HG03066 (cell line): Measurements from ENCODE around the gene CTSK.
"Not testable (repeated sequence)": the region's sequence is repeated elsewhere in the genome, so short reads cannot be mapped to it uniquely, and the experiment has no call there.

ENCODE experiments used
- ATAC-seq: cut with Tn5 transposase; IDR thresholded peaks from one replicate; pipeline ENCODE4 v1.9.1; 2021; ENCODE audit warnings: low read depth; ENCODE audit not compliant: unreplicated experiment

The CTSK gene

GRCh38 chr1:150807249-150808023 is 624 bp downstream of the CTSK start:
- ATAC-seq: no peak

GRCh38 chr1:150805899-150806298 is 2.2 kb downstream of the CTSK start:
- no peak for ATAC-seq

DNA sequence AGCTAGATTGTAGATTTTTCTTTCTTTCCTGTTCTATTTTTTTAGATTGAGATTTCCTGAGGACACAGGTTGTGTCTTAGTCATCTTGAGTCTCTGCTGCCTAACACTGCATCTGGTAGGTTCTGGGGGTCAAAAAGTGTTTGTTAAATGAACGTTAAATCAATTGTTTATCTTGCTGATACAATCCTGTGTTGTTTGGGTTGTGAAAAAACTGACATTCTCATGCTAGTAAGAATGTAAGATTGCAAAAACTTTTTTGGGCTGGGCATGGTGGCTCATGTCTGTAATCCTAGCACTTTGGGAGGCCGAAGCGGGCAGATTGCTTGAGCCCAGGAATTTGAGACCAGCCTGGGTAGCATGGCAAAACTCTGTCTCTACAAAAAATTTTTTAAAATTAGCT is 3.4 kb downstream of the CTSK start:
- no peak for ATAC-seq

- ATAC-seq: no peak
These were observed 9.0 kb downstream of the CTSK start for GRCh38 chr1:150799089-150799488.

- no peak for ATAC-seq
These were observed 9.5 kb downstream of the CTSK start for GRCh38 chr1:150798525-150798924.

DNA sequence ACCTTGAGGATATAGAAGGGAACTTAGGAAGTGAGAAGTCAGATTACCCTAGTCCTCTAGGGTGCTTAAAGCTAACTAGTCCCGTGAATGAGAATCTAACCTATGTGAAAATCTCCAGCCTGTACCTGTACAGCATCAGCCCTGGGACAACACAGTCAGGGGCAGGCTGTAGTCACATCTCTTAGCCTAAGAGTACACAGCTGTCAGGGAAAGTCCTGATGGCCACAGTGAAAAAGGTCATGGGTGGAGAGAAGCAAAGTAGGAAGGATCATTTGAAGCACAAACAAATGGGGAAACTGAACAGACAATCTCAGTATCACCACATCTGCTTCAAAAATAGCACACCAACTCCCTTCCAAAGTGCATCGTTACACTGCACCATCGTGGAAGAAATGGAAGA is 11.7 kb downstream of the CTSK start:
- no peak for ATAC-seq

- not testable (repeated sequence) for ATAC-seq
These were observed 14.3 kb downstream of the CTSK start for GRCh38 chr1:150793778-150794177.

DNA sequence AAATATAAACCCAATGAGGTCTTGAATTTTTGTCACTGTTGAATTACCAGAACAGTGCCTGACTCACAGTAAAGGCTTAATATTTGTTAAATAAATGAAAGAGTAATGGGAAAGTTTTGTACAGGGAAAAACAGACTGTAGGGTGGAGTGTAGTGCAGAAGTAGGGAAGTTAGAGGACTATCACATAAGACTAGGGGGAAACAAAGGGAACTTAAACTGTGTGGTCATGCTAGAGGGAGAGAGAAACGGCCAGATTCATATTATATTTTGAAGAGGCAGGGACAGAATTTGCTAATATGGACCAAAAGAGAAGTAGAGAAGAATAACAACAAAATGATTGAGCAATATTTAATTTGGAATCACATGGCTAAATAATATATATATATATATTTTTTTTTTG is 14.8 kb downstream of the CTSK start:
- ATAC-seq: no peak

GRCh38 chr1:150791585-150791984 is 16.5 kb downstream of the CTSK start:
- no peak for ATAC-seq

DNA sequence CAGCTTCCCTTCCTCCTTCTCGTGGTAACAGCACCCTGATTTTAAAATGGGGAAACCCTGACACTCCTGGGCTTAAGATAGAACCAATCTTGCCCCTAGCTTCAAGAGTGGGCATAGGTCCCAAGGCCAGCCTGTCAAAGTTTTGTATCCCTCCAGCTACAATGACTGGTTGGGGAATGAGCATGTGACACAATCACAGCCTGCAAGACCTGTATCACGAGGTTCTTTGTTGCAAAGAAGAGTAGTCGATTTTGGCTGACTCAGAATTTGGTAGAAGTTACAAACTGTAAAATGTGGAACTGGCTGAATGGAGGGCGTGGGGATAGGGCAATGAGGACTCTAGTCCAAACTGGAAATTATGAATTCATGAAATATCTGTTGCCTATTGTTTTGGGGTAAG is 18.7 kb downstream of the CTSK start:
- no peak for ATAC-seq

GRCh38 chr1:150788946-150789345 is 19.1 kb downstream of the CTSK start:
- no peak for ATAC-seq

GRCh38 chr1:150787455-150787854 is 20.6 kb downstream of the CTSK start:
- no peak for ATAC-seq

DNA sequence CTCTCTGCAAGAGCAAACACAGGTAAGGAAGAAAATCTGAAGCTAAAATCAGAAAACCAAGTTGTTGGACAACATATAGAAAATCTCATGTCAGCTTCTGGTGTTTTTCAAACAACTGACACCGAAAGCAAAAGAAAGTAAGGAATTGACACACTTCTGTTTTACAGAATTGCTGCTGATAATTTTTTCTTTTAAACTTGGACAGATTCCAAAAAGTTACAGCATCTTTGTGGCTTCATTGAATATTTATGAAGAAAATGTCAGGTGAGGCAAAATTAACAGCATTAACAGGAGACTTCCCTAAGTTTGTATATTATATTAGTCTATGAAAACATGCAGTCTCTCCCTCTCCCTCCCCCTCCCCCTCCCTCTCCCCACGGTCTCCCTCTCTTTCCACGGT is 27.6 kb downstream of the CTSK start:
- ATAC-seq: no peak

GRCh38 chr1:150778409-150778808 is 29.7 kb downstream of the CTSK start:
- no peak for ATAC-seq

GRCh38 chr1:150777544-150777943 is 30.5 kb downstream of the CTSK start:
- ATAC-seq: no peak

GRCh38 chr1:150775931-150776505 is 32.0 kb downstream of the CTSK start:
- not testable (repeated sequence) for ATAC-seq

DNA sequence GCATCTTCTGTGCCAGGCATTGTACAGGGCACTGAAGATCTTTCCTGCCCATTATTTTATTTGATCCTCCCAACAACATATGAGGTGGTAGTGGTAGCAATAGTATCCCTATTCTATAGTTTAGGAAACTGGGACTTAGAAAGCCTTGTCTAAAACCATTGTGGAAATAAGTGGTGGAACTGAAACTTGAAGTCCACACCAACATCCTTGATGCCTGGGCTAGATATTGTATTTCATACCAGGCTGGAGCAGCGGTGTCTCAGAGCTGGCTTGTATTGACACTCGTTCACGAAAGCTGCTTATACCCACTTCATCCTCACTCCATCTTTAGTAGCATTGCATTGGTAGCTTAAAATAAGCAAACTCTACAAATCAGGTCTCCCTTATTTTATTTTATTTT is 32.8 kb downstream of the CTSK start:
- ATAC-seq: no peak

DNA sequence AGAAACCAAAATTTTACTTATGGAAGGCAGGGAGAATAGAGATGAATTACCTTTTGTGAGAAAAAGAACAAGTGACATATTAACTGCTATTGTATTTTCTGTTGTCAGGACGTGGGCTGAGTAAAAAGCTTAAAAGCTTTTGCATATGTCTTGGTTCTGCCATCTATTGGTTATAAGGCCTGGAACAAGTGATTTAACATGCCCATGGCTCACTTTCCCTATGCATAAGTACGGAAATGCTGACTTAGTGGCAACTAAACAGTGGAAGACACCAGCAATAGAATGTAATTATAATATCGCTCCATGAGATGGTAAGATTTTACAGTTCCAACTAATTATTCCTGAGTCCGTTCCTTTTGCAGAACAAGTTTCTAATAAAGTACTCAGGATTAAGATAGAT is 35.7 kb downstream of the CTSK start:
- ATAC-seq: no peak

- ATAC-seq: not testable (repeated sequence)
These were observed 40.4 kb downstream of the CTSK start for GRCh38 chr1:150767704-150768103.

GRCh38 chr1:150765977-150766301 is 42.1 kb downstream of the CTSK start:
- peak; percentile 17 for ATAC-seq

- ATAC-seq: peak; percentile 96
These were observed 42.6 kb downstream of the CTSK start, which contains the start of gene CTSS for GRCh38 chr1:150765296-150765976. Gene CTSS (minus strand): TSS chr1:150765778. CDS start chr1:150764763, 1,015 bp downstream.

- no peak for ATAC-seq
These were observed 43.4 kb downstream of the CTSK start for GRCh38 chr1:150764617-150765101.
